Measurements from ENCODE around the gene NR5A2.

Gene NR5A2

DNA sequence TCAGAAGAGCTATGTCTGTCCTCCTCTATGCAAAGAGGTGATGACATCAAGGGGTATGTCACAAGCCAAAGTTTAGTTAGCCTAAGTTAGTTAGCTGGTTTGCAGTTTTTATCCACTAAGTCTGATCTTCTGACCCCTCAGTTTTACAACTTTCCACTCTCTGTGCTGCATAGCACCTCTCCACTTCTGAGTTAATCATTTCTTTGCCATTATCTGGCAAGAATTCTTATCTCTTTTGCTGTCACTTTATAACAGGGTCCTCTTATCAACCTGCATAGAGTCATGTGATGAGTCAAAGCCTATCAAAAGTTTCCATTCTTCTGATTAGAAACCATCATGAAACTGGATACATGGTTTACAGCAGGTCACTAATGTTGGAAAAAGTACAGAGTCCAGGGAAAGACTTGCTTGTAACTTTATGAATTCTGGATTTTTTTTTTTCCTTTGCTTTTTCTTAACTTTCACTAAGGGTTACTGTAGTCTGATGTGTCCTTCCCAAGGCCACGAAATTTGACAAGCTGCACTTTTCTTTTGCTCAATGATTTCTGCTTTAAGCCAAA lies at the start of gene NR5A2:
NR5A2 (plus strand) TSS at position 447 of the 560 bp plus-strand sequence. CDS start 138 bp downstream, outside the sequence.
- no peak for DNase-seq (ENCODE audit: low read depth)

DNA sequence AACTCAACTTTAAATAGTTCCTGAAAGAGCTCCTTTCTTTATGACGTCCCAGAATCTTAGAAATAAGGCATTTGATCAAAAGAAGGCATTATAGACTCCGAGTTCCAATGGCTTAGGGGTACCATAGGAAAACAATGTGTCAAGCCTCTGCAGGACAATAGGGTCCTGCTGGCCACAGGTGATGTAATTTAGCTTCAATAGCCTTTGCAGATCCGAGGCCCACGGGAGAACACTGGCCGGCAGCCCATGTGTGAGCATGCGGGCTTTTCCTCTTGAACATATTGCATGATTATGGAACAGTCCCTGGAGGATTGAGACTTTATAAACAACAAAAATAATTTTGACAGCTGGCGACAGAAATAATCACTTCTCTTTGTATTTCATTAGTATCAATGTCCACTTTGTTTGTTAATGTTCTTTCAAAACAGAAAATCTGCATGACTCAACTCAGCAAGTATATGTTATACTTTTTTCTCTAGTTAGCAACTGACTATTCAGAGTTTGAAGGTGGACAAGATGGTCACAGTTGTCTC lies 49.0 kb upstream of the NR5A2 start:
- peak; percentile 77 for DNase-seq (ENCODE audit: low read depth)

DNA sequence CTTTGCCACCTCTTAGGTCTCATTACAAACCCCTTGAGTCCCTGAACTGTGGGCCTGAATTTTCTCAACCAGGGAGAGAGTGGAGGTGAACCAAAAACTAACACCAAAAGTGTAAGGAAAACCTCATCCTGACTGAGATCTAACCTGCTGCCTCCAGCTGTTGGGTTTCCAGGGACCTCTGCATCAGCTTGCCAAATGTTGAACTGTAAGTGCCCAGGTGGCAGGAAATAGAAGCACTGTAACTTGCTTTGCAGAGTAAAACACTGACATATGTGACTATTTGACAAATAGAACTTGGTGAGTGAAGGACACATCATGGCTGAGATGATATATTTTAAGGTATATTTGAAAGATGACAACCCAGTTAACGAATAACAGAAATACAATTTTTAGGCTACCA lies 48.4 kb upstream of the NR5A2 start:
- no peak for DNase-seq (ENCODE audit: low read depth)

DNA sequence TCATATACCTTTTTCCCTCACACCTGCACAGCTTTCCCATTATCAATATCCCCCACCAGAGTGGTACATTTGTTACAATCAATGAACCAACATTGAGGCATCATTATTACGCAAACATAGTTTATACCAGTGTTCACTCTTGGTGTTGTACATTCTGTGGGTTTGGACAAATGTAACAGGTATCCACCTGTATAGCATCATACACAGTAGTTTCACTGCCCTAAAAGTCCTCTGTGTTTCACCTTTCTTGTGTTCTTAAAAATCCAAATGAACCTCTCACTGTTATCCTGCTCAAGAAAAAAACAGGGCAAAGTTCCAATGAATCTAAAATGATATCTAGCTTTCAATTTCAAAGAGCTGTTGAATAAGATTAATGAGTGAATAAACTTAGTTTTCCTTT lies 45.9 kb upstream of the NR5A2 start:
- DNase-seq (ENCODE audit: low read depth), result no peak

DNA sequence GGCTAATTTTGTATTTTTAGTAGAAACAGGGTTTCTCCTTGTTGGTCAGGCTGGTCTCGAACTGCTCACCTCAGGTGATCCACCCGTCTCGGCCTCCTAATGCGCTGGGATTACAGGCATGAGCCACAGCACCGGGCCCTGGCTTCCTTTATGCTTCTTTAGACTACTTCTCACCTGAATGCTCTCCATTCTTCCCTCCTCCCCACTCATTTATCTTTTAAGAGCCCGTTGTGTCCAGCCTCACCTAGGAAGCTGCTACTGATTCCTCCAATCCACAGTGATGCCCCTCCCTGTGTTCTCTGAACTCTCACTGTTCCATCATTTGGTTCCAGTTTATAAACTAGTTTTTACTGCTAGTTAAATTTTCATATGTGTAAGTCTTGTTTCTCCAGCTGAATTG lies 44.9 kb upstream of the NR5A2 start:
- no peak for DNase-seq (ENCODE audit: low read depth)

DNA sequence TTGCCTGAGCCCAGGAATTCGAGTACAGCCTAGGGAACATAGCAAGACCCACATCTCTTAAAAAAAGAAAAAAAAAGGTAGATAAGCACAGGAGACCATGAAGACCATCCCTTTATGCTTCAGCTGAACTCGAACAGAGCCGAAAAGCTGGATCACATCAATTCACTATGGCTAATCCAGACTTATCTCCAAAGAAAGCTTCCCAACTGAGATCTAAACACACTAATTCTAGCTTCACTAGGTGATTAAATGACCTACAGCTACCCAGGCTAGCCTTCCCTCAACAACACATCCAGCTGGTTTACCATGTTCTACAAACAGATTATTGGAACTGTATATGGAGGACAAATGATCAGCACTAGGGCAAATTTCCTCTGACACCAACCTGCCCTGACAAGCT lies 44.0 kb upstream of the NR5A2 start:
- no peak for DNase-seq (ENCODE audit: low read depth)

DNA sequence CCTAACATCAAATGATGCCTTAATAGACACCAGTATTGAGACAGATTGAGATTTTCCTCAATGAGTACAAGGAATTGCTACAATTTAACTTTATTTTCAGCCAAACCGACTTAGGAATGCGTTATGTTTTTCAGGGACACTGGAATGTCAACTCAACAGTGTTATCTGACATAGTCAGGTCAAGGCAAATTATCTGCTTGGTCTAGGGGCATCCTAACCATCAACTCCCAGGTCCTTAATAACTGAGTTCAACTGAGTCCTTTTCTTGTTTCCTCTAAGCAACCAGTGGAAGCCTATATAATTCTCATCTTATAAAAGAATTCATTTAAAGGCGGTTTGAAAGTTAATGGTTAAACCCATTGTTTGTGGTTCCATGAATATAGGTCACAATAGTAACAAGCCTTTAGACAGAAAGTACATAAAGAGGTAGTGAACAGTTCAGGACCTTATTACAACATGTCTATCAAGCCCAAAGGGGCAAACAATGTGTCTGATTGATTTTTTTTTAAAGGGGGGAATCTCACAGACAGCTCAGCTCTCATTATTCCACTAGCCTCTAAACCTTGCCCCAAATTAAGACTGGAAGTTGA lies 32.3 kb upstream of the NR5A2 start:
- DNase-seq (ENCODE audit: low read depth), result no peak

DNA sequence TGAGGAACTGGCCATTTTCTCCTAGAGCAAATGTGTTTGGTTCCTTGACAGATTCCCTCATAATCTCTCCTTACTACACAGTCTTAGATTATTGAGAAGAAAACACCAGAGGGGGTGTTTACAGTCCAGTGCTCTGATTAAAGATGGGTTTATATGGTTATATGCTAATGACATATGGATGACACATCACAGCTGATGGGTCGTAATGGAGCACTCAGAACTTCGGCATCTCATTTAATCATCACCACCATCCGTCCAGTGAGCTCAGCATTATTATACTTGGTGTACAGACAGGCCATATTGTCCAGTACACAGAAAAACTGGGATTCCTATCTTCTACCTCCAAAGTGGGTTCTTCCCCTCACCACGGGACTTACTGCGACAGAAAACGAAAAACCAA lies 22.3 kb upstream of the NR5A2 start:
- DNase-seq (ENCODE audit: low read depth), result no peak

DNA sequence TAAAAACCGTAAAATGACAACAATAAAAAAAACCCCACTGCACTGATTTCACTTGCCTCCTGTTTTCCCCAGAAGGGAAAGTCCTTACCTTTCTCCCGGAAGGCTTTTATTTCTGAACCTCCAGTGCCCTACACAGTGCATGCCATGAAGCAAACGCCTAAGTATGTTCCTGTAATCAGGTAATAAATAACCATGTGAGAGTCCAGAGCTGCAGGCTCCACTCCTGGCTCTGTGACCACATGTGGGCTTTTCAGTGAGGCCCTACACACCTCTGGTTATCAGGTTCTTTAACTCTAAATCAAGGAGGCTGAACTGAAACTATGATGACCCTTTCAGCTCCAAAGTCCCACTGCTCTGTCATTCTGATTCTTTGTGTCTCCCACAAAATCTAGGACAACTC lies 20.8 kb upstream of the NR5A2 start:
- no peak for DNase-seq (ENCODE audit: low read depth)

DNA sequence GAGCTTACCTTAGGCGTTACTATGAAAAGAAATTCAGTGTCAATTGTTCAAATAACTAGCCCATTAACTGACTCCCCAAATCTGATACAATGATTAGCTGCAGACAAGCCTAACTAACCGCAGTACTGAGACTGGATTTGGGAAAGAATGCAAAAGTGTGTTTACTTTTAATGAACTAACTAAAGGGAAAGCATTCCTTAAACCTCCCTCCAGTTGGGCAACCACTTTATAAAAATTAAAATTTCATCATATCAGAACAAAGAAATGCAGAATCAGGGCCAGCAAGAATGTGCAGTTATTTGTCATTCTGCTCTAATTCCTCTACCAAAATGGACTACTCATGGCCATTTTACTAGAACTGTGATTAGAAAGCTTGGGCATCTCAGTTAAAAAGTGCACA lies 11.7 kb upstream of the NR5A2 start:
- peak; percentile 52 for DNase-seq (ENCODE audit: low read depth)

DNA sequence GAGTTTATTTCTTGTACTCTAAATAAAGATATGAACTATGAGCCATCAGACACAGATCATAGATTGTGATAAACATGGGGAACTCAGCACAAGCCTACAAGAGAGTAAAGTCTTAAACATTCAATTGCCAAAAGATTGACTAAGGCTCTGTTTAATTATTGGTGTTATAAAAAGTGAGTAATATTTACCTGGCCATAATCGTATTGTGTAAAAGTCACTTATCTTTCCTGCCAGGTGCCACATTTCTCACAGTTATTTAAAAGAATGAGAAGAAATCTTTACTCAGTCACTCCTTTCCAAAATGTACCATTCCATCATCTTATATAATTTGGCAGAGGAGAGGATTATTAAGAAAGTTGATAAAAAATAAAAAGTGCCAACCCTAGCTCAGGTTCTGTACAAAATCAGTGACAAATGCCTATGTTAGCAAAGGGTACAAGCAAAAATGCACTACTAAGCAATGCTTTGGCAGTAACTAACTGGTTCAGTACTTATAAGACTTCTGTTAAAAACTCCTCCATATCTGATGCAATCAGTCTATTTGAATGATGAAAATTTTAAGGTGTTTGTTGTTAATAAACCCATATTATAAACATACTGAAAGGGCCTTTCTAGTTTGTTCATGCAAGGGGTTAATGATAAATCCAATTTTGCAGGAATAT lies 5.8 kb upstream of the NR5A2 start:
- DNase-seq (ENCODE audit: low read depth), result no peak

DNA sequence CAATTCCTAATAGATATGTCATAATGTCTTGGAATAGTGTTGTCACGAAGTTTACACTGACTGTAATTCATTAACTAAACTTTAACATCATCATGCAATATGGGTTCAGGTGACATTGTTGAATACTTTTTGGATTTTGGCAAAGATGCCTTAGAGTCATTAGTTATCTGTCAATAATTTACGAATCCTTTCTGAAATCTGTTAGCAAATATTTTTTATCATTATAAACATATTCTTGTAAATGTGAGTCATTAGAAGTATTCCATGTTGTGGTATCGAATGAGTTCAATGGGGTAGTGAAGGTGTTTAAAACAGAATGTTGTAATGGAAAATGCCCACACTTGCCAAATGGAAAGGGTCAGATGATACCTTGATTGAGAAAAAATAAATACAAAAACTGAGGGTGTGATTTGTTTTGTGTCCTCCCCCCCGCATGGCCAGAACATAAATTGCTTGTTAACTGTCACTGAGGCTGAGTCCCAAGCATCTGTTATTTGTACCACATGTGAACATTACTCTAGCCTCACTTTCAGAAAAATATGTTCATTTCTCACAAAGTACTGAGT lies 5.2 kb upstream of the NR5A2 start:
- no peak for DNase-seq (ENCODE audit: low read depth)

DNA sequence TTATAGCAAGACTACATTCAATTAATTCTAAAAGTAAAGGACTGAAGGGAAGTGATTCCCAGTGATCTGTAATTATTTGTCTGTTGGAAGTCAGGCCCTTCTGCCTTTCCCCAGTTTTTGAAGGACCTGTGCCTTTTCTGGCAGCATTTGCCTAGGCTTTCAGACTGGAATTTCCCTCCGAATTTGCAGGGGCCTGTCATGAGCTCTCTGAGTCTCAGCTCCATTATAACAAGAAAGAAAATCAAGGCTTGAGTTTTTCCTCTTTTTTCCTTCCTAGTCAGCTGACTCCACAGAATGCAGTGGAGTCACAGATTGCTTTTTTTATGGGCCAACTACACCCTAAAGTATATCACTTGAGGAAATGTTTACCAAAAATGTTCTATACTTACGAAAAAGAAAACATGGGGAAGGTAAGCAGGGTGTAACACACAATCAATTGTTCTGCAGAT lies 1.1 kb downstream of the NR5A2 start:
- no peak for DNase-seq (ENCODE audit: low read depth)

DNA sequence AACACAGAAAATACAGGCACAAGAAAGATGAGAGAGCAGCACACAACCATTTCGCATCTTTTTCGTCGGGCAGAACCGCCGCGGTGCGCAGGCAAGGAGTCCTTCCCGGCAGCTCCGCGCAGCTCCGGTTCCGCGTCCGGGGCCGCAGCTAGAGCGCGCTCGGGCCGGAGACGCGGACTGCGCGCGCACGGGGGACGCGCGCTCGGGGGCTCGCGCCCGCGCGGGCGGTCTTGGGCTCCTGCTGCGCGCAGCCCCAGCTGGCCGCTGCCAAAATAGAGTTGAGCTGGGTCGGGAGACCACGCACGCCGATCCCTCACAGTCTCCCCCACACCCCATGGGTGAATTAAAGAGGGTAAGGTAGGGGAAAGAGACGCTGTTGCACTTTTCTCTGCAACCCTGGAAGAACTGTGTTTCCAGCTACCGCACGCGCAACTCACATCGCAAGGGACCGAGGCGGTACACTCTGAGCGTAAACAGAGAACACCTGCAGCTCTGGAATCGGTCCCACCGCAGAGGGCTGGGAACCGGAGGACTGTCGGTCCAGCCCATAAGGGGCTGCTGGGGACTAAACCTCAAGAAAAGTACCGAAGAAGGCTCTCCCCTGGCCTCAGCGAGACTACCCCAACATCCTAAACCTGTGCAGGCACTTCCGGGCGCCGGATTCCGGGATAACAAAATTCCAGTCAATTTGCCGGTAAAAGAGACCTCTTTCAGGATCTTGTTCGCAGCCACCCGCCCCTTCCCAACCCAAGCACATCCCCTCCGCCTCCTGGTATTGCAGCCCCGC lies 1.7 kb downstream of the NR5A2 start:
- DNase-seq (ENCODE audit: low read depth), result peak; percentile 45

DNA sequence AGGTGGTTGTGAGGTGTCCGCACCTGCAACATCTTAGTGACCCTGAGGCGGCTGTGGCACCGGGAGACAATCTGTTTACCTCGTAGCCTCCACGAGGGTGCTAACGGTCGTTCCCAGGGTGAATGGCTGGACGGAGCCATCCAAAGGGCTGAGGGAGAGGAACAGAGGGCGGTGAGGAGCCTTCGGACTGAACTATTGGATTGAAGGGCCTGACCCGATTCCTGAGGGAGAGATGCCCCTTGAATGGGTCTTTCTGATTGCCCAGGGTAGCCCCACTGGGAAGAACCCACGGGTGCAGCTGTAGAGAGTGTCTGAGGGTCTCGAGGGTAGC lies 2.3 kb downstream of the NR5A2 start:
- DNase-seq (ENCODE audit: low read depth), result no peak

DNA sequence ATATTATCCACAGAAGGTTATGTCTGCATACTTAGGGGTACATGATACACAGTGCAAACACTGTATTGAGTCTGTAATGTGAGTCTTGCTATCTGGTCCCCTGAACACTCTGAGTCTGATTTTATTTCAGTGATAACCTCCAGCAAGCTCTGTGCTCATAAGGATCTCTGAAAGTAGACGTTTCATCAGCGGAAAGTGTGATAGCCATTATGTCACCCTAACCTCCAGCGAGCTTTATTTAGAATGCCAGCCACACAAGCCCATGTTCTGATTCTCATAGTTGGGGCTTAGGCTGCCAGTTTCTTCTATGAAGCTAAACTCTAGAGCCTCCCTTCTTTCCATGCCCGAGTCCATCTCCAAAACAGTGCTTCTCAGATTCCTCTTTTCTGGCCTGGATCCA lies 3.3 kb downstream of the NR5A2 start:
- DNase-seq (ENCODE audit: low read depth), result no peak

DNA sequence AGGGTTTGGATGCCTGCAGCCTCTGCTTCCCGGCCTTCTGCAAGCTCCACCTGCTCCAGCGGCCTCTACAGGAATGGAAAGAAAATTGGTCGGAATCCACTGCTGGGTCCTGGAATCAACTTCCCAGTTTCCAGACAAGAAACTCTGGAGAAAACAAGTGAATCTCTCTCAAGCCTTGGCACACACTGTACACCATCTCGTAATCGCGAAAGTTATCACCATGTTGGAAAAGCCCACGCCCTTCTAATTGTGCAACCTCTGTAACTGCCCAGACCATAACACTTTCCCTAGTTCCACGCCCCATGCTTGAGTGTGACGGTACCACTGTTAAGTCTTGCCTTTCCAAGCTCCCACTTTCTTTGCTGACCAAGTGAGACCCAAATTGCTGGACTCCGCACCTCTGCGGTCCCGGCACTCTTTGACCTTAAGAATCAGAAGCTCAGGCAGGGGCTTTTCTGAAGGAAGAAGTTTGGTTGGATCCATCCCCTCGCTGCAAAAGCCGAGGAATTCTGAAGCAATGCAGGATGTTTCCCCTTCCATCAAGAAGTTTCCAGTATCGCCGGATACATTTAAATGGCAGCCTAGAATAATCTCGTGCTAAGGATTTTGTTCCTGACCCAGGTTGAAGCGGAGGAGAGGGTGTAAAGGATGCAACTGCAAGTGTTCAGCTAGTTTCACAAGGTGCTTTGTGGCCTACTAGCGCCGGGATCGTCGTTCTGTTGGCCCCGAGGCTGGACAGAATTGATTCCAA lies 6.2 kb downstream of the NR5A2 start:
- DNase-seq (ENCODE audit: low read depth), result no peak

DNA sequence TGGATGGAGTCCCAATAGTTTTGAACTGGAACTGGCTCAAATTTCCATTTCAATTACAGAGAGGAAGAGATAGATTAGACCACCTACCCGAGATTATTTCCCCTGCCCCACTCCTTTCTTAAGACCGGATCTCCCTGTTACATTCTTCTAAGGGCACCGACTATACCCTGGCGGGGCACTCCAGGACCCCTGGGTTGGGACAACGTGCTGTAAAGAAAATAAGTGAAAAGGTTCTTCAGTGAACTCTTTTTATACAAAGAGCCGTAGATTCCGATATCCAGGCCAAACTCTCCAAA lies 6.7 kb downstream of the NR5A2 start:
- no peak for DNase-seq (ENCODE audit: low read depth)

DNA sequence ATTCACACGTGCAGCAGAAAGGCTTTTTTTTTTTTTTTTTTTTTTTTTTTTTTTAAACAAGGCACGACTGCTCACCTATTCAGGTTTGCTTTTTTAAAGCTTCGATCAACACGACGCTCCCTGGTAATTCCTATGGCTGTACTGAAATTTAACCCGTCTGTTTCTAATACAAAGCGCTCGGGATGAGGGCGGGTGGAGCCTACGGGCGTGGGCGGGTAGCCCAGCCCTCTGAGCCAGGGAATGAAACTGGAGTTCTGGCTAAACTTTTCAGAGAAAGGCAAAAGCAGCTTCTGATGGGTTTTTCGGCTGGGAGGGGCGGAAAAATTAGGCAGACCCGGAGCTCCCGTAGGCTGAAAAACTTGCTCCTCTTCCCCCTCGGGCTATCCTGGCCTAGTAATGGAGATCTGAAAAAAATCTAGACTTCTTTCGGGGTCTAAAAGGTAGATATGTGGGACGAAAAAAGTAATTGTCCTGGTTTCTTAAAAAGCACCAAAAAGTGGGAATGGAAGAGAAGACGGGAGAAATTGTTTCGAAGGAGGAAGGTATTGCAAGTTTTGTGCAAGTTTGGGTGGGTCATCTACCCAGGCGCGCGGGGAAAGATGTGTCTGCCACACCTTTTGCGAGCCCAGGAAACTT lies 7.4 kb downstream of the NR5A2 start:
- DNase-seq (ENCODE audit: low read depth), result peak; percentile 25

DNA sequence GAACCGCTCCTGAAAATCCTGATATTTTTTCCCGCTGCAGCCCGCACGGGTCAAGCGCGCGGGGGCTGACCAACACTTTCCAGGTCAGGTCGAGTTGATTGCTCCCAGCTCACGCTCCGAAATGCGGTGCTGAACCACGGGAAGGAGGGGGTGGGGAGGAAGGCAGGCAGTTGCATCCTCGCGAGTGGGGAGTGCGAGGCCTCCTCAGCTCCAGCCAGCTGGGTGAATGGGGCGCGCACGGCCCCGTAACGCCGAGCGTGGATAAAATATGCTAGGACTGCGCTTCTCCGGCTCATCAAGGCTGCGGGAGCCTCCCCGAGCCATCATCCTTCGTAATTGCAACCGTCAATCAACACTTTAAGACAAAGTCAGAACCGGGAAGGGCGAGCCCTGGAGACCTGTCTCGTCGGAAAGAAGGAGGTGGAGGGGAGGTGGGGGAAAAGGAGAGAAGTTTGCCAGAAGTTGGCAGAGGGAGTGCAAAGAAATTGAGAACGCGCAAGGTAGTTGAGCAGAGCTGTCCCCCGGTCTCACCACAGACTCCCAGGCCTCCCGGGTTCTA lies 8.0 kb downstream of the NR5A2 start:
- DNase-seq (ENCODE audit: low read depth), result no peak

DNA sequence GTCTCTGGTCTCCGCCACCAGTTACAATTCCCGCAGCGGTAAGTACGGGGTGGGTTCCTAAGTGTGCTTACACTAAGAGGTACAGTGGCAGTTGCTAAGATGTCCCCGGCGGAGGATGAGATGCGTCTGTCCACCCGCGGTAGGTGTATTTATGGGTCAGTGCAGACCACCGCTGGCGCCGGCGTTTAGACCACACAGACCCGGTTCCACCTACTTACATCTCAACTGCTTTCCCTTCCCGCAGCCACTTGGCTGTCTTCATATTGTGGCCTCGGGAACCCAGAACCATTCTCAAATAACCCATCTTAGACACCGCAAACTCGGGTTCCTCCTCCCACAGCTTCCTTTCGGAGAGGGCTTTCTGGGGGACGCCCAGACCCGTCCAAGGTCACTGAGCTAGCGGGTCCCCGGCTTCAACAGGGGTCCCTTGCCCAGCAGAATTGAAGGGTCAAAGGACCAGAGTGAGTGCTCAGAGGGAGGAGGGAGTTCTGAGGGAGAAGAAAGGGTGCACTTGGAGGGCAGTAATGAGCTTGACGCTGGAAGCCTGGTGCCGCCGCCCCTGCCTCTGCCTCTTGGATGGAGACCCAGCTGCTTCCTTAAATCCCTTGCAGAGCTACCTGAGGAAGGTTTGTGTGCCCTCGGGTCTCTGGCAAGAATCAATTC lies 8.6 kb downstream of the NR5A2 start:
- no peak for DNase-seq (ENCODE audit: low read depth)
